ENCODE measurements around the gene GPX2. TPM values are rescaled to one million over a fixed set of nuclear protein-coding genes. Genes with fewer than 3 reads are reported as not detected.

GPX2 gene
- total and polyA plus RNA-seq, 2 of the 8 experiments (the other 6 are each of a cell fraction or from before 2014, with no cell fraction given) = 0.30 to 0.89 TPM

- TF ChIP-seq GABPA (IDR thresholded peaks at IDR 0.05; ENCODE audit: borderline replicate concordance, insufficient read depth, low read length) = no peak
- TF ChIP-seq HDAC2 (IDR thresholded peaks at IDR 0.05; ENCODE audit: borderline replicate concordance in 1 of 2, low read depth in 2 of 2, low read length in 2 of 2) = no peak
- TF ChIP-seq RBBP5 (IDR thresholded peaks at IDR 0.05; ENCODE audit: borderline replicate concordance, low read depth, low read length) = no peak
Measured at GRCh38 chr14:64927031-64927430, 15.5 kb downstream of the GPX2 start (continued).
